ENCODE data around the gene IFI27L1.
A peak's percentile ranks its signal among the peaks of the same experiment; 100 is the strongest.

The IFI27L1 gene

GRCh38 chr14:94115058-94115591 is 34.0 kb downstream of the IFI27L1 start:
- no peak for DNase-seq

DNA sequence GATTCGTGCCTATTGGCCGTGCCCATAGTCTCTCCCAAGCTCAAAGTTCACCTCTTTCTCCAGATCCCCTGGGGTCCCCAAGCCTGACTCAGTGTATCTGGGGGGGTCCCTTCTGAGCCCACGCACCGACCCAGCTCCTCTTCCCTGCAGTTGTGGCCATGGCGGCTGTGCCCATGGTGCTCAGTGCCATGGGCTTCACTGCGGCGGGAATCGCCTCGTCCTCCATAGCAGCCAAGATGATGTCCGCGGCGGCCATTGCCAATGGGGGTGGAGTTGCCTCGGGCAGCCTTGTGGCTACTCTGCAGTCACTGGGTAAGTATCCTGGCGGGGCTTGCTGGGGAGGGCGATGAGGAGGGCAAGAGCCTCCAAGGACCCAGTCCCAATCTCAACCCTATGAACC is 34.5 kb downstream of the IFI27L1 start:
- DNase-seq = no peak

DNA sequence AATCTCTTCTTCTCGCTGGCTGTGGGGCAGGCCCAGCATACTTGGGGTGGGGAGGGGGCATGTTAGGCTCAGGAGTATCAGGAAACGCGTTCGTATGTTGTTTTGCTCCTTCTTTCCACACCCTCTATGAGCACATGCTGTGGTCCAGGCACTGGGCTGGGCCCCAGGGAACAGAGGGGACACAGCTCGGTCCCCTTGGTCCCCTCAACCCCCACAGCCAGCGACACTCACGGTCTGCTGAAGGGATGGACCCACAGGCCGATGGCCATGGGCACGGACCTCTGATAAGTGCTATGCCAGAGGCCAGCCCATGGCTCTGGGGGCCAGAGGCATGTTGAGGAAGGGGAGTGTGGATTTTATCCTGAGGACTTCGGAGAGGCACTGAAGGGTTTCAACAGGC is 35.6 kb downstream of the IFI27L1 start:
- DNase-seq = no peak

DNA sequence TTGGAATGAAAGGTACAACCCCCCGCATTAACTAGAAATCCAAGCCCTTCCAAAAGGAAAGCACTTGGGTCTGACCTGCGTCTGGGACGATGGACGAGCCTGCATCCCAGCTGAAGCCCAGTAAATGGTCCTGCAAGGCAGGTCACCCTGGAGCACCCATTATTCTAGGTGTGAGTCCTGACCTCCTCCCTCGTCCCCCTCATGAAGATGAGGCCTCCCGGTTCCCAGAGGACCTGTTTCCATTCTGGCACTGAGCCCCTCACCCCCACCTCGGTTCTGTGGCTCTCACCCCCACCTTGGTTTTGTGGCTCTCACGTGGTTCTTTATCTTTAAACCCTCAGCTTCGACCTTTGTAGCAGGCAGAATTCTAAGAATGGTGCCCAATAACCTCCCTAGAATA is 36.7 kb downstream of the IFI27L1 start:
- no peak for DNase-seq

DNA sequence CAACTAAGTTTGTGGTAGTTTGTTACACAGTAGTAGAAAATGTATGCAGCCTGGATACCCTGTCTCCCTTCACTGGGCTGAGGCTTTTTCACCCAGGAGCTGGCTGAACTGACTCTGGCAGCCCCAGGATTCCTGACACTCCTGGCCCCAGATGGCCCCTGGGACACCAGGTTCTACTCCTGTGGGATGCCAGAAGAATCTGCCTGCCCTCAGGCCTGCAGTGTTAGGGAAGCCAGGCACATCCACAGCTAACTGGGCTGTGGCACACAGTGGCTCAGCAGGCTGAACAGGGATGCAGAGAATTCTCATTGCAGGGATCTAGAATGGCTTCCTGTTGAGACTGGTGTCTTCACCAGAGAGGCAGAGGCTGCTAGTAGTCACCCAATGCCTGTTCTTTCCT is 38.0 kb downstream of the IFI27L1 start:
- DNase-seq = no peak

DNA sequence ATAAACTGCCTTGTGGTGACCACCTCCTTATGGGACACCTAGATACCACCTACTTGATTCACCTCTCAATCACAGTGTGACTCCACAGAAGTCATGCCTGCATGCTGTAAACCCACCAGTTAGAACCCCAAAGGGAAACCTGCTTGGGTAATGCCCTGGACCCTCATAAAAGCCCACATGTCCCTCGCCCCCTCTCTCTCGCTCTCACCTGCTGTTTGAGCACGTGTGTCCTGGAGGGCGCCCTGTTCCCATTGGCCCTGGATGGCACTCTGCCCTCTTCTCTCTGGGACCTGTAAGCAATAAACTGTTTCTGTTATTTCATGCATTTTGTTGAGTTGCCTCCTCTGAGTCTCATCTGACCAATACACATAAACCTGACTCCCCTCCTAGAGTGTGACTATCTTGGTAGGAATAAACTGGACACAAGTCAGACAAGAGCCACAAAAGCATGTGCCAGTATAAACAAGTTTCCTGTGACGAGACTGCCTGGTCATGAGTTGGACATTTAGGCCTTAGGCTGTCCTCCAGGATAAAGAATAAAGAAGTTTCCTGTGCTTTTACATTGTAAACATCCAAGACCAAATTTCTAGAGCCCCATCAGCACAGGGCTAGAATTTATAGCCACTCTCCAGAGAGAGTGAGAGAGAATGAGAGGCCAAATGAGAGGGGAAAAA is 39.7 kb downstream of the IFI27L1 start:
- no peak for DNase-seq

- no peak for DNase-seq
Observed at GRCh38 chr14:94121485-94121884, 40.4 kb downstream of the IFI27L1 start.

- no peak for DNase-seq
Observed at GRCh38 chr14:94122438-94122837, 41.3 kb downstream of the IFI27L1 start.

GRCh38 chr14:94123296-94123695 is 42.2 kb downstream of the IFI27L1 start:
- DNase-seq = no peak

- DNase-seq = no peak
Observed at GRCh38 chr14:94123868-94124267, 42.8 kb downstream of the IFI27L1 start.

DNA sequence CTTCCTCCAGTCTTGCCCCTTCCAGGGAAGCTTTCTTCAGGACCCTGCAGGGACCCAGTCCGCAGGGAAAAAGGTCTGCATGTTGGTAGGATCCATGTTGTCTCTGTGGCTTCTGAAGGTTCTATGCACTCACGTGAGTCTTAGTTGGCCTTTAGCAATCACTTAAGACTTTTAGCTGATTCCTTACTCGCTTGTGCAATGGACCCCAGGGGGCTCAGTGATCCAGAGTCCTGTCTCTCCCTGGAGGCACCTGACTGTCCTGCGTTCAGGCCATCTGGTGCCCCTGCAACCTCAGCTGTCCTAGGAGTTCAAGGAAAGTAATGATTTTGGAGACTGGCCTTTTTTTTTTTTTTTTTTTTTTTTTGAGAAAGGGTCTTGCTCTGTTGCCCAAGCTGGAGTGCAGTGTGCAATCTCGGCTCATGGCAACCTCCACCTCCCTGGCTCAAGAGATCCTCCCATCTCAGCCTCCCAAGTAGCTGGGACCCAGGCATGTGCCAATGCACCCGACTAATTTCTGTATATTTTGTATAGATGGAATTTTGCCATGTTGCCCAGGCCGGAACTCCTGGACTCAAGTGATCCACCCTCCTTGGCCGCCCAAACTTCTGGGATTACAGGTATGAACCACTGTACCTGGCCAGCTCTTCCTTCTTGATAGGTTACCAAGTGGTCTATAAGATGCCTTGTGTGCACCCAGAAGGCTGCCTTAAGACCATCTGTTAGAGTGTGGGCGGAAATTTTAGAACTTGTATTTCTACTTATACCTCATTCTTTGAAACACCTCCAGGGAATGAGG is 43.7 kb downstream of the IFI27L1 start:
- no peak for DNase-seq

DNA sequence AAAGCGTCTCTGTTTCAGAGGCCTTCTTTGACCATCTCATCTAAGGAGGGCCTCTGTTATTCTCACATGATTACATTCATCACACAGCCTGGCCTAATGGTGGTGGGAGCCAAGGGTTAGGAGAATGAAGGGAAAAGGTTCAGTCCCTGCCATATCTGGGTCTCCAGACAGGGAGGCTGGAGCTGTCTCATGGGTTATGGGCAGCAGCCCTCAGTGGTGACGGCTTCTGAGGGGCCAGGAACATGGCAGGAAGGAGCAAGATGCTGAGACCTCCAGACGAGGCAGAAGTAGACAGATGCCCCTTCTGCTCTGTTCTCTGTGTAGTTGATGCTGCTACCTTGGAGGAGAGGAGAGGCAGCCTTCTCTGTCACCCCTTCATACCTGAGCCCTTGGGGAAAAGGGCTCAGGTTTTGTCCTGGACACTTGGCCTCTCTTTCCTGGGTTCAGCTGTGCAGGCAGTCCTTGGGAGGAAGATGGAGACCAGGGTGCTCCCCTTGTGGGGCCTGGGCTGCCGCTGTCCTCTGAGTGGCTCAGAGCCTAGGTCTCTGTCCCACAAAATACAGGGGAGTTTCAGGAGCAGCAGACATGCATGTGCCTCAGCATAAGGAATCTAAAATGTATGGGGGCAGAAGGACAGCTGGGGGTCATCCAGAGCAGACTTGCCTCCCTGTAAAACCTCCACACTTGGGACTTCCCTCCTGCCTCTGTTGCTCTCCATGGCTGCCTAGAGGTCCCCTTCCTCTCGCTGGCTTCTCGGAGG is 44.7 kb downstream of the IFI27L1 start:
- no peak for DNase-seq

DNA sequence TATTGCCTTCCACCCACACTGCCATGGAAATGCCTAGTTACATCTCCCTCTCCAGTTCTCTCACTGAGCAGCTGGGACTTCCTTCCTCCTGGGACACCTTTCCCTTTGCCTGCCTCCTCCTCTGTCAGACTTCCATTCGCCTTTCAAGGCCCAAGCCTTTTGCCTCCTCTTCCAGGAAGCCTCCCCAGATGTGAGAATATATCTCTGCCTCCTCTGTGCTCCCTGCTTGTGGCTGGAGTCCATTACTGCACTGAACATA is 45.2 kb downstream of the IFI27L1 start:
- no peak for DNase-seq

- no peak for DNase-seq
Observed at GRCh38 chr14:94126800-94127199, 45.7 kb downstream of the IFI27L1 start.

- no peak for DNase-seq
Observed at GRCh38 chr14:94127330-94127729, 46.2 kb downstream of the IFI27L1 start.

- DNase-seq = no peak
Observed at GRCh38 chr14:94128216-94128839, 47.2 kb downstream of the IFI27L1 start.

- peak; percentile 95 for DNase-seq
Observed at GRCh38 chr14:94129111-94129757, 48.1 kb downstream of the IFI27L1 start, which contains the start of gene IFI27L2. IFI27L2 (minus strand) TSS chr14:94129604; CDS start chr14:94129564, 40 bp downstream.

- peak; percentile 86 for DNase-seq
Observed at GRCh38 chr14:94129758-94130414, 48.8 kb downstream of the IFI27L1 start.

GRCh38 chr14:94132285-94132887 is 51.3 kb downstream of the IFI27L1 start:
- peak; percentile 95 for DNase-seq

GRCh38 chr14:94135476-94135875 is 54.4 kb downstream of the IFI27L1 start:
- no peak for DNase-seq

DNA sequence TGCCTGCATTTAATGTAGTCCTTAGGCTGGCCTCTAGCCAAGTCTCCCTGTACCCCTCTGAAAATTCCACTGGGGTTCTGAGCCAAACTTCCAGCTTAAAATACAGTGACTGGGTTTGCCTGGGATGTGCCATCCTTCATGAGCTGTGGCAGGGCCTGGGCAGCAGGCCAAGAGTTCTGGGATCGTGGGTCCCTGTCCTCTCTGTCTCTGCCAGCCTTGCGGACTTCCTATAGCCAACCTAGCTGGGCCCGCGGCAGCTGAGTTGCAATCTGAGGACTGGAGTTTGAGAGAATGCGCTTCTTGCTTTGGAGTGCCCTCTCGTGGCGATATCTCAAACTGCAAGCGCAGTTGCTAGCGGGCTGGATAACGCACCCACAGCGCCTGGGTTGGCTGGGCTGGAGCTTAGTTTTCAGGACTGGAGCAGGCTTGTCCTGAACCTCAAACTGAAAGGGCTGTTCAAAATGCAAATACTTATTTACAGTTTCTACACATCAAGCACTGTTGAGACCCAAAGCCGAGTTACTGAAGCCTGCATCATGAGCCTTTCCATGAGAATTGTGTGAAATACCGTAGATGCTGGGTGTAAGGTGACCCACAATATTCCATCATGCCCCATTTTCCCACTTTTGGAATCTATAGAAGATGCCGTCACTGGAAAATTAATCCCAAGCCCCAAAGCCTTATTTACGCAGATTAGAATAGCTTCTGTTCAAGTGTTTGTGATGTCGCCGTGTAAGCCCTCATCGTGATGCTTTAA is 55.6 kb downstream of the IFI27L1 start:
- peak; percentile 90 for DNase-seq
